Measurements from ENCODE around the gene CDKN2B. TPM values are rescaled to one million over a fixed set of nuclear protein-coding genes. Genes with fewer than 3 reads are reported as not detected.

CDKN2B gene
- total RNA-seq, 1 experiment from 2014 or later, result 9.8 TPM

- no peak overlapping the region for H3K4me3 ChIP-seq (replicated peaks in 1 of 2; ENCODE audit: low read depth in 1 of 2, low read length in 2 of 2)
- BruUV-seq (replicated peaks), result no TSS peak
- no peak overlapping the region for H3K9ac ChIP-seq (ENCODE audit: low read length)
- no peak for DNase-seq (ENCODE audit: low read depth, low spot score)
- TF ChIP-seq, protein P1, sequence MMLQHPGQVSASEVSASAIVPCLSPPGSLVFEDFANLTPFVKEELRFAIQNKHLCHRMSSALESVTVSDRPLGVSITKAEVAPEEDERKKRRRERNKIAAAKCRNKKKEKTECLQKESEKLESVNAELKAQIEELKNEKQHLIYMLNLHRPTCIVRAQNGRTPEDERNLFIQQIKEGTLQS (IDR thresholded peaks at IDR 0.05), result no peak
- peak; percentile 66 for TF ChIP-seq TCF7L2 (IDR thresholded peaks at IDR 0.05; ENCODE audit: borderline replicate concordance, extremely low read depth, insufficient read depth, insufficient read length)
- ChIA-PET POLR2A (no interaction called here), CTCF (no interaction called here), RAD21 (ENCODE audit: low non-redundant PET in 1 of 2, low total read pairs in 2 of 2, uncharacterized antibody in 2 of 2, unreplicated experiment in 2 of 2) (interaction anchor here in 1 of 2 experiments (0.6 kb wide), 1 partner anchor 55 kb away, joined by 3 read pairs; no protein-coding TSS in a partner anchor)
- ATAC-seq, result no peak
- peaks cover 17% of the 10 kb centered on the region in 2 experiments for H3K4me1 ChIP-seq (ENCODE audit: control insufficient read depth in 1 of 2, insufficient read depth in 2 of 2, low read length in 2 of 2)
- H2AFZ ChIP-seq (ENCODE audit: low read depth, low read length, poor library complexity, severe bottlenecking), result no peak overlapping the region
- no peaks in the 10 kb centered on the region for H3K79me2 ChIP-seq (ENCODE audit: insufficient read depth, low read length)
- H3K27ac ChIP-seq (ENCODE audit: low read depth, low read length), result no peak overlapping the region
- H3K27me3 ChIP-seq (ENCODE audit: insufficient read depth, low read length), result no peaks in the 10 kb centered on the region
- no peaks in the 10 kb centered on the region for H3K9me2 ChIP-seq (ENCODE audit: insufficient read depth)
- H3K4me2 ChIP-seq (ENCODE audit: low read length), result no peak overlapping the region
- no peaks in the 10 kb centered on the region for H3K36me3 ChIP-seq (ENCODE audit: control insufficient read depth in 1 of 2, insufficient read depth in 2 of 2, low read length in 2 of 2)
- intact Hi-C loops (cut with micrococcal nuclease), result no loop called here
- H4K20me1 ChIP-seq (ENCODE audit: insufficient read depth), result no peaks in the 10 kb centered on the region
- no peaks in the 10 kb centered on the region for H3K9me3 ChIP-seq (ENCODE audit: control insufficient read depth in 1 of 2, insufficient read depth in 1 of 2, low read depth in 1 of 2, low read length in 2 of 2)
Observed at GRCh38 chr9:22046243-22046885, 37.3 kb upstream of the CDKN2B start.

GRCh38 chr9:22045423-22045822 lies 36.3 kb upstream of the CDKN2B start:
- H3K9me2 ChIP-seq (ENCODE audit: insufficient read depth), result no peaks in the 10 kb centered on the region
- ChIA-PET POLR2A (no interaction called here), RAD21 (ENCODE audit: low non-redundant PET in 1 of 2, low total read pairs in 2 of 2, uncharacterized antibody in 2 of 2, unreplicated experiment in 2 of 2) (no interaction called here), CTCF (interaction anchor here (1.2 kb wide), 1 partner anchor 37 kb away, joined by 4 read pairs; the partner anchor contains the start of gene CDKN2B)
- intact Hi-C loops (cut with micrococcal nuclease), result no loop called here
- no peaks in the 10 kb centered on the region for H3K27me3 ChIP-seq (ENCODE audit: insufficient read depth, low read length)
- no peaks in the 10 kb centered on the region for H3K79me2 ChIP-seq (ENCODE audit: insufficient read depth, low read length)
- no peak overlapping the region for H3K4me3 ChIP-seq (replicated peaks in 1 of 2; ENCODE audit: low read depth in 1 of 2, low read length in 2 of 2)
- no peaks in the 10 kb centered on the region for H4K20me1 ChIP-seq (ENCODE audit: insufficient read depth)
- ATAC-seq (no peak), DNase-seq (ENCODE audit: low read depth, low spot score) (no peak)
- H3K27ac ChIP-seq (ENCODE audit: low read depth, low read length), result no peak overlapping the region
- H3K4me1 ChIP-seq (ENCODE audit: control insufficient read depth in 1 of 2, insufficient read depth in 2 of 2, low read length in 2 of 2), result peaks cover 18% of the 10 kb centered on the region in 2 experiments
- H2AFZ ChIP-seq (ENCODE audit: low read depth, low read length, poor library complexity, severe bottlenecking), result no peak overlapping the region
- TF ChIP-seq JUND (IDR thresholded peaks at IDR 0.05) (no peak), YY1 (IDR thresholded peaks at IDR 0.05; ENCODE audit: extremely low read depth, insufficient replicate concordance, low read depth, low read length) (no peak), SIN3A (IDR thresholded peaks at IDR 0.05; ENCODE audit: low read depth) (no peak), POLR2AphosphoS5 (IDR thresholded peaks at IDR 0.05; ENCODE audit: low read depth, low read length) (no peak), RAD21 (IDR thresholded peaks at IDR 0.05; ENCODE audit: low read depth) (no peak), SRF (IDR thresholded peaks at IDR 0.05; ENCODE audit: low read depth) (no peak), CBX3 (IDR thresholded peaks at IDR 0.05; ENCODE audit: low read depth) (no peak), POLR2A (IDR thresholded peaks at IDR 0.05; ENCODE audit: borderline replicate concordance, extremely low read depth, insufficient read depth, insufficient read length) (no peak), EGR1 (IDR thresholded peaks at IDR 0.05; ENCODE audit: low read depth) (no peak), ZFX (IDR thresholded peaks at IDR 0.05) (no peak), ELF1 (IDR thresholded peaks at IDR 0.05; ENCODE audit: borderline replicate concordance, low read depth) (no peak), TCF7L2 (IDR thresholded peaks at IDR 0.05; ENCODE audit: borderline replicate concordance, extremely low read depth, insufficient read depth, insufficient read length) (no peak)
- TF ChIP-seq, protein P1 (IDR thresholded peaks at IDR 0.05), result no peak
- TF ChIP-seq, protein P2, sequence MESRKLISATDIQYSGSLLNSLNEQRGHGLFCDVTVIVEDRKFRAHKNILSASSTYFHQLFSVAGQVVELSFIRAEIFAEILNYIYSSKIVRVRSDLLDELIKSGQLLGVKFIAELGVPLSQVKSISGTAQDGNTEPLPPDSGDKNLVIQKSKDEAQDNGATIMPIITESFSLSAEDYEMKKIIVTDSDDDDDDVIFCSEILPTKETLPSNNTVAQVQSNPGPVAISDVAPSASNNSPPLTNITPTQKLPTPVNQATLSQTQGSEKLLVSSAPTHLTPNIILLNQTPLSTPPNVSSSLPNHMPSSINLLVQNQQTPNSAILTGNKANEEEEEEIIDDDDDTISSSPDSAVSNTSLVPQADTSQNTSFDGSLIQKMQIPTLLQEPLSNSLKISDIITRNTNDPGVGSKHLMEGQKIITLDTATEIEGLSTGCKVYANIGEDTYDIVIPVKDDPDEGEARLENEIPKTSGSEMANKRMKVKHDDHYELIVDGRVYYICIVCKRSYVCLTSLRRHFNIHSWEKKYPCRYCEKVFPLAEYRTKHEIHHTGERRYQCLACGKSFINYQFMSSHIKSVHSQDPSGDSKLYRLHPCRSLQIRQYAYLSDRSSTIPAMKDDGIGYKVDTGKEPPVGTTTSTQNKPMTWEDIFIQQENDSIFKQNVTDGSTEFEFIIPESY (IDR thresholded peaks at IDR 0.05; ENCODE audit: extremely low read depth, insufficient replicate concordance, low read length), result no peak
- TF ChIP-seq, protein P3, sequence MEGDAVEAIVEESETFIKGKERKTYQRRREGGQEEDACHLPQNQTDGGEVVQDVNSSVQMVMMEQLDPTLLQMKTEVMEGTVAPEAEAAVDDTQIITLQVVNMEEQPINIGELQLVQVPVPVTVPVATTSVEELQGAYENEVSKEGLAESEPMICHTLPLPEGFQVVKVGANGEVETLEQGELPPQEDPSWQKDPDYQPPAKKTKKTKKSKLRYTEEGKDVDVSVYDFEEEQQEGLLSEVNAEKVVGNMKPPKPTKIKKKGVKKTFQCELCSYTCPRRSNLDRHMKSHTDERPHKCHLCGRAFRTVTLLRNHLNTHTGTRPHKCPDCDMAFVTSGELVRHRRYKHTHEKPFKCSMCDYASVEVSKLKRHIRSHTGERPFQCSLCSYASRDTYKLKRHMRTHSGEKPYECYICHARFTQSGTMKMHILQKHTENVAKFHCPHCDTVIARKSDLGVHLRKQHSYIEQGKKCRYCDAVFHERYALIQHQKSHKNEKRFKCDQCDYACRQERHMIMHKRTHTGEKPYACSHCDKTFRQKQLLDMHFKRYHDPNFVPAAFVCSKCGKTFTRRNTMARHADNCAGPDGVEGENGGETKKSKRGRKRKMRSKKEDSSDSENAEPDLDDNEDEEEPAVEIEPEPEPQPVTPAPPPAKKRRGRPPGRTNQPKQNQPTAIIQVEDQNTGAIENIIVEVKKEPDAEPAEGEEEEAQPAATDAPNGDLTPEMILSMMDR (IDR thresholded peaks at IDR 0.05 in 2 of 3, conservative IDR thresholded peaks at IDR 0.05 in 1 of 3; ENCODE audit: borderline replicate concordance in 1 of 3, insufficient read depth in 1 of 3, low read depth in 2 of 3, low read length in 2 of 3), result no peak
- H3K4me2 ChIP-seq (ENCODE audit: low read length), result no peak overlapping the region
- H3K9ac ChIP-seq (ENCODE audit: low read length), result no peak overlapping the region
- no TSS peak for BruUV-seq (replicated peaks)
- H3K9me3 ChIP-seq (ENCODE audit: control insufficient read depth in 1 of 2, insufficient read depth in 1 of 2, low read depth in 1 of 2, low read length in 2 of 2), result no peaks in the 10 kb centered on the region
- H3K36me3 ChIP-seq (ENCODE audit: control insufficient read depth in 1 of 2, insufficient read depth in 2 of 2, low read length in 2 of 2), result no peaks in the 10 kb centered on the region
